GM12873 (cell line): ENCODE results near the gene HMGN5.

Experiments
- CTCF ChIP-seq: IDR thresholded peaks from 2 replicates; pipeline ENCODE4 v1.5.1; 2012; ENCODE audit warnings: low read depth, mild to moderate bottlenecking, moderate library complexity, low read length, control low read depth; ENCODE audit not compliant: insufficient read depth; ENCODE audit errors: missing control alignments

Gene HMGN5

GRCh38 chrX:81201671-81202455 lies at the start of gene HMGN5, which contains the start of gene SH3BGRL:
Gene HMGN5 (minus strand): TSS chrX:81201913. CDS start chrX:81121549, 80,364 bp downstream.
Gene SH3BGRL (plus strand): TSS chrX:81202102. CDS start chrX:81202201, 99 bp downstream.
- TF ChIP-seq CTCF = no peak

DNA sequence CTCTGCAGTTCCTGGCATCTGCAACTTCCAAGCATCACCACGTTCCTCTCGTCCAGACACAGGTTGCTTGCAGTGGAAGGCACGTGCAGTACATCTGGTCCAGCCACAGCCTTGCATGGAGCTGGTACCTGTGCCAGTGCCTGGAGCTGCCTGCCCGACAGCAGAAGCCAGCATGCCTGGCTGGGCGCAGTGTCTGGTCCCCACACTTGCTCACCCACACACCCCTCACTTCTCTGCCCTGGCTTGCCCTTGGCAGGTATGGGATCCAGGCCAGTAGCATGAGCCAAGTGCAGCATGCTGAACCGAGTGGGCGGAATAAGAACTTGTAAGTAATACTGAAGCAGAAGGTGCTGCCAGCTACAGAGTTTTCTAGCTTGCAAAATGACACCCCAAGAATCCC lies 40.0 kb upstream of the HMGN5 start:
- no peak for TF ChIP-seq CTCF

- TF ChIP-seq CTCF = no peak
These were observed 39.1 kb upstream of the HMGN5 start for GRCh38 chrX:81240701-81241331.

DNA sequence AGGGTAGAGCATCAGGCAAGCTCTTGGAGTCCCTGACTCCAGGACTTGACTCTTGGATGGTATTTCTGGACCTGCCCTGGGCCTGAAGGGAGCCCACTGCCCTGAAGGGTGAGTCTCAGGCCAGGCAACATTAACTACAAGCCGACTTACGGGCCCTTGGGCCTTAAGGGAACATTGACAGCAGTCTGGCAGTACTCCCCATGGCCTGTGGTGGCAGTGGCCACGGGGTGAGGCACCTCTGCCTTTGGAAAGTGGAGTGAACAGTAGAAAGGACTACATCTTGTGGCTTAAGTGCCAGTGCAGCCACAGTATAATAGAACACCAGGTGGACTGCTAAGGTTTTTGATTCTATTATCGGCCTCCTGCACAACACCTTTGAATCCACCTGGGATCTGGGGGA lies 36.5 kb upstream of the HMGN5 start:
- TF ChIP-seq CTCF = no peak

DNA sequence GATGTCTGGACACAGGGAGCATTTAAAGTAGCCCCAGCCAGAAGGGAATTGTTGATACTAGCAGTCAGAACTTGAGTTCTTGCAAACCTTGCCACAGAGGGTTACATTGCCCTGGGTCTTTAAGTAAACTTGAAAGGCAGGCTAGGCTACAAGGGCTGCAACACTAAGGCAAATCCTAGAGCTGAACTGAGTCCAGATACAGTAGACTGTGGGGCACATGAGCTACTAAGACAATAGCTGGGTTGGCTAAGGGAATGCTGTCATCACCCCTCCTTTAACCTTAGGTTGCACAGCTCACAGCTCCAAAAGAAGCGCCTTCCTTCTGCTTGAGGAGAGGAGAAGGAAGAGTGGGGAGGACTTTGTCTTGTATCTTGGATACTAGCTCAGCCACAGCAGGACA lies 35.8 kb upstream of the HMGN5 start:
- TF ChIP-seq CTCF = no peak

DNA sequence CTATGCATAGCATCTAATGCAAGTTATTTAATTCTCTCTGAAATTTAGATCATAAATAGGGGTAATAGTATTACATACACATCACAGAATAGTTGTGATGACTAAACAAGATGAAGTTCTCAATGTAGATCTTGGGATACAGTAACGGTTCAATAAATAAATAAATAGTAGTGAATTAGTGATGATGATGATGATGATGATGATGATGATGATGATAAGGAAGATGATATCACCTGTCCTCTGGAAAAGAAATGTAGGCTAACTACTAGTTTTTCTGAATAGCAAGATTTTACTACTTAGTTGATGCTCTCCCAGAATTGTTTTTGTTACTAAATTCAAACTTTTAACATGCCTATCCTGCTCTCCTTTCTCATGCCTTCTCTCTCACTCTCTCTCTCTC lies 30.5 kb upstream of the HMGN5 start:
- no peak for TF ChIP-seq CTCF

- no peak for TF ChIP-seq CTCF
These were observed 29.8 kb upstream of the HMGN5 start for GRCh38 chrX:81231476-81231875.
